ENCODE measurements around the gene ERCC5.

ERCC5 gene

GRCh38 chr13:102917019-102917418 lies 71.2 kb downstream of the ERCC5 start:
- no peak for DNase-seq (ENCODE audit: low spot score)
- FAIRE-seq, result no peak

- DNase-seq (ENCODE audit: low spot score) (no peak), FAIRE-seq (no peak)
Observed at GRCh38 chr13:102922184-102922583, 76.4 kb downstream of the ERCC5 start.

Measured in urothelium cell line (cell line).